ENCODE results near the gene AS3MT. TPM values are rescaled to one million over a fixed set of nuclear protein-coding genes. Genes with fewer than 3 reads are reported as not detected.

The AS3MT gene
- total RNA-seq, 1 donor from 2014 or later, result 8.3 TPM

- Mint-ChIP-seq H3K27ac (ENCODE audit: unreplicated experiment) (peak overlapping the region; percentile 49), H3K9me3 (ENCODE audit: unreplicated experiment) (no peaks in the 10 kb centered on the region), H3K4me1 (ENCODE audit: low read depth, unreplicated experiment) (no peaks in the 10 kb centered on the region), H3K4me3 (ENCODE audit: unreplicated experiment) (no peak overlapping the region), H3K27me3 (ENCODE audit: unreplicated experiment) (no peaks in the 10 kb centered on the region), H3K36me3 (ENCODE audit: unreplicated experiment) (no peaks in the 10 kb centered on the region)
- DNase-seq, result no peak
- TF ChIP-seq CTCF (IDR thresholded peaks at IDR 0.05; ENCODE audit: partially characterized antibody, unreplicated experiment), result no peak
These were observed 7.5 kb downstream of the AS3MT start for GRCh38 chr10:102876747-102877153.

GRCh38 chr10:102878629-102879028, 9.4 kb downstream of the AS3MT start:
- no peak for TF ChIP-seq CTCF (IDR thresholded peaks at IDR 0.05; ENCODE audit: partially characterized antibody, unreplicated experiment)
- H3K4me3 Mint-ChIP-seq (ENCODE audit: unreplicated experiment), result no peak overlapping the region
- no peaks in the 10 kb centered on the region for H3K27me3 Mint-ChIP-seq (ENCODE audit: unreplicated experiment)
- no peaks in the 10 kb centered on the region for H3K36me3 Mint-ChIP-seq (ENCODE audit: unreplicated experiment)
- no peak for DNase-seq
- H3K27ac Mint-ChIP-seq (ENCODE audit: unreplicated experiment), result no peak overlapping the region
- H3K9me3 Mint-ChIP-seq (ENCODE audit: unreplicated experiment), result no peaks in the 10 kb centered on the region
- H3K4me1 Mint-ChIP-seq (ENCODE audit: low read depth, unreplicated experiment), result no peaks in the 10 kb centered on the region

- H3K27ac Mint-ChIP-seq (ENCODE audit: unreplicated experiment), result no peak overlapping the region
These were observed 11.0 kb downstream of the AS3MT start for GRCh38 chr10:102880256-102880655.

GRCh38 chr10:102888048-102888447, 18.8 kb downstream of the AS3MT start:
- H3K4me1 Mint-ChIP-seq (ENCODE audit: low read depth, unreplicated experiment), result no peaks in the 10 kb centered on the region
- no peak overlapping the region for H3K4me3 Mint-ChIP-seq (ENCODE audit: unreplicated experiment)
- H3K27me3 Mint-ChIP-seq (ENCODE audit: unreplicated experiment), result no peaks in the 10 kb centered on the region
- no peaks in the 10 kb centered on the region for H3K9me3 Mint-ChIP-seq (ENCODE audit: unreplicated experiment)
- H3K27ac Mint-ChIP-seq (ENCODE audit: unreplicated experiment), result no peak overlapping the region
- TF ChIP-seq CTCF (IDR thresholded peaks at IDR 0.05; ENCODE audit: partially characterized antibody, unreplicated experiment), result no peak
- peaks cover 6% of the 10 kb centered on the region for H3K36me3 Mint-ChIP-seq (ENCODE audit: unreplicated experiment)
- no peak for DNase-seq

More at GRCh38 chr10:102880256-102880655, 11.0 kb downstream of the AS3MT start:
- Mint-ChIP-seq H3K36me3 (ENCODE audit: unreplicated experiment) (no peaks in the 10 kb centered on the region), H3K27me3 (ENCODE audit: unreplicated experiment) (no peaks in the 10 kb centered on the region), H3K4me1 (ENCODE audit: low read depth, unreplicated experiment) (no peaks in the 10 kb centered on the region), H3K4me3 (ENCODE audit: unreplicated experiment) (no peak overlapping the region), H3K9me3 (ENCODE audit: unreplicated experiment) (no peaks in the 10 kb centered on the region)
- no peak for TF ChIP-seq CTCF (IDR thresholded peaks at IDR 0.05; ENCODE audit: partially characterized antibody, unreplicated experiment)
- DNase-seq, result no peak

- Mint-ChIP-seq H3K27me3 (ENCODE audit: unreplicated experiment) (no peaks in the 10 kb centered on the region), H3K4me3 (ENCODE audit: unreplicated experiment) (no peak overlapping the region), H3K4me1 (ENCODE audit: low read depth, unreplicated experiment) (no peaks in the 10 kb centered on the region), H3K27ac (ENCODE audit: unreplicated experiment) (no peak overlapping the region), H3K9me3 (ENCODE audit: unreplicated experiment) (no peaks in the 10 kb centered on the region), H3K36me3 (ENCODE audit: unreplicated experiment) (no peaks in the 10 kb centered on the region)
- no peak for TF ChIP-seq CTCF (IDR thresholded peaks at IDR 0.05; ENCODE audit: partially characterized antibody, unreplicated experiment)
- no peak for DNase-seq
These were observed 25.4 kb downstream of the AS3MT start for GRCh38 chr10:102894466-102895213.

Data from glutamatergic neuron (in vitro differentiated cells).